HG03439 (cell line): ENCODE data around the gene RANBP17.

Source experiments
- ATAC-seq: cut with Tn5 transposase; IDR thresholded peaks from one replicate; pipeline ENCODE4 v1.9.1; 2021; ENCODE audit warnings: mild to moderate bottlenecking, moderate library complexity; ENCODE audit not compliant: unreplicated experiment

Gene RANBP17

DNA sequence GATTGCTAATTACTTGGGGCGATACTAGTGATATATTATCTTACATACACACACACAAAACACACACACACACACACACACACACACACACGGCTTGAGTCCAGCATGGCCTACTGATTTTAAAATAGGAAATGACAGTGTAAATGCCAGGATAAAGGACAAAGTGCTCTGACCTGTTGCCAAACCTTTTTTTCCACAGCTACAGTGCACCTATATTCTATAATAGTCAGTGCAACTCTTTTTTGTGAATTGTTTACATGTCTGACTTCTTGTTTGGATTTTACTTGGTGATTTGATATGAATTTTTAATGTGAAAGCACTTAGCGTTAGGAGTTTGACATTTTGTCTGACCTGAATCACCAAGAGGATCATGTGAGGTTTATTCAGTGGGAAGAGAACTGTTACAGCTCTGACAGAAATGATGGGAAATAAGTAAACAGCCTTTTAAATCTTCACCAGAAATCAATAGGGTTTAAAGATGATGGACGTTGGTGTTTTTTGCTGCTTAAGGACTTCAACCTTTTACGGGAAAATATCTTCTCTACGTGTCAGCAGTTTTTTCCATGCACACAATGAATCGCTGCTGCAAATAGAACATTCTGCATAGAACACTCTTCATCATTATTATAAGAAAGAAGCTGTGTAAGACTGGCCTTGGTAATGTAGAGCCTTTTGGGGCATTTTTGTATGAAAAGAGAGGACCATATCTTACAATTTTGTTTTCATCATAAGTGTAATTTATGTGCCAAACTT lies 218.5 kb downstream of the RANBP17 start:
- no peak for ATAC-seq

GRCh38 chr5:171081319-171081718 lies 219.5 kb downstream of the RANBP17 start:
- ATAC-seq: no peak

DNA sequence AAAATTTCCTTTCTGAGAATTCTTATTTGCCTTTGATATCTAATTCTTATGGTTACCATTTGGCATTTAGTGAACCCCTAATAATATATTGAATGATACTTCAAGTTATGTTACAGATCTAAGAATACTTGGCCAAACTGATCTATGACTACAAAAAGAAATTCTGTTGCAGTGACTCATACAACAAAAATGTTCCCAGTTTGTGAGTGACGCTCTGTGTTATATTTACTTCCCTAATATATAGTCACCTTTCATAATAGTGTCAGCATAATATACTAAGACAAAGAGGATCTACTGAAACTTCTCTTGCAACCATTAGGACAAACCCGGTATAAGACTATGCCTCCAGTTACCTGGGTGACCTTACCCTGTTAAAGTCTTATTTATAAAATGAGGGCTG lies 230.4 kb downstream of the RANBP17 start:
- ATAC-seq: no peak

DNA sequence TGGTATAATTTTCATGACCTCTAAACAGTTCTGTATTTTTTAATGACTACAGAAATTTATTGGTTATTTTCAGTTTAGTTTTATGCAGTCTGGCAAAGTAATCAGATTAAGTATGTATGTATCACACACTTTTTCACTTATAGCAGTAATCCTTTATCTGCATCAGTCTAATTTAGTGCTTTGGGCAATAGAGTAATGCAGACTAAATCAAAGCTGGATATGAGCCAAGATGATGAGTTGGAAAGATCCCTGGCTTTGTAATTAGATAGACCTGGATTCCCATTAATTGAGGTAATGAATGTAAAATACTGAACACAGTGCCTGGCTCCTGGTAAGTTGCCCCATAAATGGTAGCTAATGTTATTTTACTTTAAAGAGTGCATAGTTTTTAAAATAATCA lies 231.8 kb downstream of the RANBP17 start:
- no peak for ATAC-seq

GRCh38 chr5:171094356-171094755 lies 232.5 kb downstream of the RANBP17 start:
- ATAC-seq: no peak

DNA sequence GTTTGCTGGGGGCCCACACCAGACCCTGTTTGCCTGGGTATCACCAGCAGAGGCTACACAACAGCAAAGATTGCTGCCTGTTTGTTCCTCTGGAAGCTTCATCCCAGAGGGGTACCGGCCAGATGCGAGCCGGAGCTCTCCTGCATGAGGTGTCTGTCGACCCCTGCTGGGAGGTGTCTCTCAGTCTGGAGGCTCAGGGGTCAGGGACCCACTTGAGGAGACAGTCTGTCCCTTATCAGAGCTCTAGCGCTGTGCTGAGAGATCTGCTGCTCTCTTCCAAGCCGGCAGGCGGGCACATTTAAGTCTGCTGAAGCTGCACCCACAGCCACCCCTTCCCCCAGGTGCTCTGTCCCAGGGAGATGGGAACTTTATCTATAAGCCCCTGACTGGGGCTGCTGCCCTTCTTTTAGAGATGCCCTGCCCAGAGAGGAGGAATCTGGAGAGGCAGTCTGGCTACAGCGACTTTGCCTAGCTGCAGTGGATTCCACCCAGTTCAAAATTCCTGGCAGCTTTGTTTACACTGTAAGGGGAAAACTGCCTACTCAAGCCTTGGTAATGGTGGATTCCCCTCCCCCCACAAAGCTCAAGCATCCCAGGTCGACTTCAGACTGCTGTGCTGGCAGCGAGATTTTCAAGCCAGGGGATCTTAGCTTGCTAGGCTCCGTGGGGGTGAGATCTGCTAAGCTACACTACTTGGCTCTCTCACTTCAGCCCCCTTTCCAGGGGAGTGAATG lies 241.2 kb downstream of the RANBP17 start:
- ATAC-seq: no peak

DNA sequence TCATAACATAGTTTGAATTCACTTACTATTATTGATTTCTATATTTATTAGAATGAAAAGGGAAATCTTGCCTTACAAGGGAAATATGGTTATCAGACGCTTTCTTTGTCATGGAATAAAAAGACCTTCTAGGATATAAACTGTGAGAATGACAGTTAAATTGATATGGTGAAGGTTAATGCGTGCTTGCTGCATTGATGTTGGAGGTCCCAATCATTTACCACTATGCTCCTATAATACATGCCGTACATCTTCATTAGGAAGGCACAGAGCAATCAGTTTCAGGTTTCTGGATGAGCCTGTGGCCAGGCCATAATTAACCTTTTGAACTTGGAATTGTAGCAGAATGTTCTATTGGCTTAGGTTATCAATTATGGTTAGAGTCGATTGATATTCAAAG lies 245.9 kb downstream of the RANBP17 start:
- no peak for ATAC-seq

DNA sequence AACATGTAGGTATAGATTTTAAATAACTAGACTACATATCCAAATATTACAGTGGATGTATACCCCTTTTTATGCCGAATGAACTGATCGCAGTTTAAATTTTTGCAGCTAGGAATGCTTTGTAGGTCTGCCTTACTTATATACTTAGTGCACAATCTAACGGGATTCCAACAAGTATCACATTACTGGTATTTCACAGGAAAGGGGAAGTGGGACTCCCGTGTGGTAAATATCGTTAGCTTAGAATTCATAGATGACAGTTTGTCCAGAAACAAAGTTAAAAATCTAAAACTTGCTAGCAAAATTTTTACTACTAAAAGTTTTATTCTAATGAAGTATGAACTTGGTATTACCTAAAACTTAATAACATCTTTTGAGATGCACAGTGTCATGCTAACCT lies 253.7 kb downstream of the RANBP17 start:
- no peak for ATAC-seq

GRCh38 chr5:171116719-171117118 lies 254.9 kb downstream of the RANBP17 start:
- no peak for ATAC-seq

DNA sequence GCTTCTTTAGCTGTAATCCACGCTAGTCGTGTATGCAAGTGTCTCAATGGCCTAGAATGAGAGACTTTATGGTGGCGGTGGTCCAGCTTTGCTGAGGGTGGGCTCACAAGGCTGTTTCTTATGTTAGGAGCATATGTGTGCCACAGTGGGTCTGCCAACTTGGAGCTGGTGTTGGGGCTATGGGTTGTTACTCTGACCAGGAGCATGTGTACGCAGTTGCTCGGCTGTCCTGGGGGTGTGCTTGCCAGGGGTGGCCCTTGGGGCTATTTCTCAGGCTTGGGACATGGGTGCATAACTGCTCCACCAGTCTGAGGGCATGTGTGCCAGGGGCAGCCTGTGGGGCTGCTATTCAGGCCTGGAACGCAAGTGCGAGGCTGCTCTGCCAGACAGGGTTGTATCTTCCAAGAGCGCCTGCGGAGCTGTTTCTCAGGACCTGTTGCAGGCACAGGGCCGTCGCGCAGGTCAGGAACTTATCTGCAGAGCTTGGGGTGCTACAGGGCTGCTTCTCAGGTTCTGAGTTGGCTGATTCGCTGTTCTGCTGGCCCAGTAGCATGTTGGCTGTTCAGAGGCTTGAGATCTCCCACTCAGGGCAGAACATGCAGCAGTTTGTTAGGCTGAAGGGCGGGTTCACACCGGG lies 259.3 kb downstream of the RANBP17 start:
- ATAC-seq: no peak

GRCh38 chr5:171121638-171122037 lies 259.8 kb downstream of the RANBP17 start:
- ATAC-seq: no peak

DNA sequence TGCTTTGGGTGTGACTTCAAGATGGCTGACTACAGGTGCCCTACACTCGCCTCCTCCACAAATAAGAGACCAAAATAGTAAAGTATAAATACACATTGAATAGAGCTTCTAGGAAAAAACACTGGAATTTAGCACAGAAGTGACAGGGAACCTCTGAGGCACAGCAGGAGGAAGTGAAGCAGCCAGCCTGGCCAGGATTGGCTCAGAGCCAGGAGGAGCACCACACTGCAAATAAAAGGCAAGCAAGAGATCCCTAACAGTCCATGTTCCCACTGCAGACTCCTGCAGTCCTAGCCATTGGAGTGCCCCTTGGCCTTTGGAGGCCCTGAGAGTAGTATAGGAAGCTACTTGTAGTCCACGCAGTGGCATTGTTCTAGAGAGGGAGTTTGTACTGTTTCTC lies 260.6 kb downstream of the RANBP17 start:
- no peak for ATAC-seq

GRCh38 chr5:171123417-171123816 lies 261.6 kb downstream of the RANBP17 start:
- no peak for ATAC-seq

DNA sequence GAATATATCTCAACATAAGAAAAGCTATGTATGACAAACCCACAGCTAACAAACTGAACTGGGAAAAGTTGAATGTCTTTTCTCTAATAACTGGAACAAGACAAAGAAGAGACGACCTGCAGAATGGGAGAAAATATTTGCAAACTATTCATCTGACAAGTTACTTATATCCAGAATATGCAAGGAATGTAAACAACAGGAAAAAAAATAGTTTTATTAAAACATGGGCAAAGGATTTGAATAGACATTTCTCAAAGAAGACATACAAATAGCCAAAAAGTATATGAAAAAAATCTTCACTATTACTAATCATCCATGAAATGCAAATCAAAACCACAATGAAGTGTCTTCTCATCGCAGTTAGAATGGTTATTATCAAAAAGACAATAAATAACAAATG lies 265.5 kb downstream of the RANBP17 start:
- no peak for ATAC-seq

DNA sequence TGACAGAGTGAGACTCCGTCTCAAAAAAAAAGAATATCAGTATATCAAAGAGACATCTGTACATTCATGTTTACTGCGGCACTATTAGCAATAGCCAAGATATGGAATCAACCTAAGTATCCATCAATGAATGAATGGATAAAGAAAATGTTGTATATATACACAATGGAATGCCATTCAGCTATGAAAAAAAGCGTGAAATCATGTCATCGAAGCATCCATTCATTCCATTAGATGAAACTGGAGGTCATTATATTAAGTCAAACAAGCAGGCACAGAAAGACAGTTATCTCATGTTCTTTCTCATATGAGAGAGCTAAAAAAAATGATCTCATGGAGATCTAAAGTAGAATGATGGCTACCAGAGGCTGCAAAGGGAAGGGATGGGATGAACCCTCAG lies 266.3 kb downstream of the RANBP17 start:
- ATAC-seq: no peak

DNA sequence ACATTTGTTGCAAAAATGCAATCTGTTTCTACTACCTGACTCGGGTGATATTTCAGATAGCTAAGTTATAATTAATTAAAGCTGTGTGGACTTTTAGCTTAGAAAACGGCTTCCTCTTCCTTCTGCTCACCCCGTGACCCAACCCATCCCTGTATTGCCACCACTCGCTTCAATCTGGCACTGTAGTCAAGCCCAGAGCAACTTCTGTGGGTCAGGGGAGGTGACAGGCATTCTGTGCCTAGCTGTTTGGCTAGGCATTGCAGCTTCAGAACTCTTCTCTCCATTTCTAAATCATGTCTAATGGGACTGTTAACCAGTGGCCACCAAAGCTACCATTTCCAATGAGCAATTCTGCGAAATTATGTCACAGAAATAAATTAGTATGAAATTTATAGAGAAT lies 267.5 kb downstream of the RANBP17 start:
- ATAC-seq: no peak

GRCh38 chr5:171131497-171131896 lies 269.7 kb downstream of the RANBP17 start:
- no peak for ATAC-seq

DNA sequence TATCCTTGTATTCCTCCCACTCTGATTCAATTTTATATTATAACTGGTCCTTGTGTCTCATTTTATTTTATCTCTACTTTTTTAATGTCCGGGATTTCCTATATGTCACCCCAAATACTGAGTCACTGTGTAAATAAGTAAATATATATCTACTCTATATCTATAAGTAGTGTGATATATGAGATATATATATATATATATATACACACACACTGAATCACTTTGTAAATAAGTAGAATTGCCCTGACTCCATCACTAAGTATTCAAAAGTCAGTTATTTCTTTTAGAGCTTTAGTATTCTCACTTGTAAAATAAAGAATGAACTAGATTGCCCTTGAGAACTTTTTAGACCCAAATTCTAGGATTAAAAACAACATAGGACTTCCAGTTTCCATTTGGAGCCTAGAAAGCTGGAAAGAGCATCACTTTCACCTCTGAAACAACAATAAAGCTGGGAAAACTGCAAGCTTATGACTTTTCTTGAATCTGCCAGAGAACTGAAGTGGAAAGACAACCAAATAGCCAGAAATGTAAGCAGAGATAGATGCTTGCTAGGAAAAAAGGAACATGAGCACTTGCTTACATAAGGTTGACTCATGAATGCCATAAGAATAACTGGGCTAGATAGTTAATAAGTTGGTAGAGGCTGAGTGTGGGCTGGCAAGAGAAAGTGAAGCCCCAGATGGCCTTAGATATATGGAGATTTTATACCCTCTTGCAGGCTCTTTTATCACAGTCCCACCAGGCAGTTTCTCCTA lies 276.1 kb downstream of the RANBP17 start:
- no peak for ATAC-seq

GRCh38 chr5:171139227-171139626 lies 277.4 kb downstream of the RANBP17 start:
- ATAC-seq: no peak

DNA sequence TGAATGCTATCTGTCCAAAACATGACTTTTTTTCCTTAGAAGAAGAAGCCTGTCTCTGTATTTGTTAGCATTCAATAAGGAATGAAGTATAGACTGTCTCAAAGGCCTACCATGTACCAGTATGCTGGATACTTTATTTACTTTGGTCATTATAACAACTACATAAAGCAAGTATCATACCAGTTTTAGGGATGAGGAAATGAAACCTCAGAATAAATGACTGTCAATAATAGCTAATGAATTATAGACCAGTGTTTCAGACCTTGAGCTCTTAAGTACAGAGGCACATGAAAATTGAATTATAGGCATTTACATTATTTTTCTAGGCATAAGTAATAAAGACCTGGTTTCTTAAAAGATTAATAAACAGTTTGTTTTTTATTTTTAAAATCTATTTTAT lies 280.8 kb downstream of the RANBP17 start:
- ATAC-seq: no peak

DNA sequence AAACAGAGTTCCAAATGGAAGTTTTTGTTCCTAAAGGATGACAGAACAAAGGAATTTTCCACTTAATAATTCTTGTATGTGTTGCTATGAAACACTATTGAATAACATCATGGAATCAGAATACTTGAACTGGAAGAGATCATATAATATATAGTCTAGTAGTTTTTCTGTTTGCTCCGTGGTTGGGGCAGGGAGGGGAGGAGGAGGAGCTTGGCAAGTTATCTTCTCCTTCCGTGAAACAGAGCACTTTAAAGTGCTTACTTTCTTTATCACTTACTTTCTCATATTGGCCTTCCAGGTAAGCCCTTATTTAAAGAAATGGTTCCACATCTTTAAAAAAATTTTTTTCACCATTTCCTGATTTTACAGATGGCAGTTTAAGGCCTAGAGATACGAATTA lies 281.4 kb downstream of the RANBP17 start:
- no peak for ATAC-seq
